Hepatocyte (in vitro differentiated cells): Measurements from ENCODE around the gene BRSK1. TPM values are rescaled to one million over a fixed set of nuclear protein-coding genes. Genes with fewer than 3 reads are reported as not detected.

ENCODE experiments used
- DNase-seq: peaks from one replicate; pipeline ENCODE4 v3.0.0-alpha.2; 2016; ENCODE audit warnings: low spot score
- H2AFZ ChIP-seq: fragments of 200-600 bp; sonication (generic); 2 replicates; pipeline ENCODE4 v1.6.0; 2016; ENCODE audit warnings: antibody characterized with exemption, mild to moderate bottlenecking
- H3K27ac ChIP-seq: fragments of 200-600 bp; sonication (generic); 2 replicates; pipeline ENCODE4 v1.5.1; 2016; ENCODE audit warnings: mild to moderate bottlenecking
- H3K27me3 ChIP-seq: fragments of 200-600 bp; sonication (generic); 2 replicates; pipeline ENCODE4 v1.6.1; 2016
- H3K36me3 ChIP-seq: fragments of 200-600 bp; sonication (generic); replicated peaks from 2 replicates; pipeline ENCODE4 v1.5.1; 2016; ENCODE audit warnings: low read depth; ENCODE audit not compliant: insufficient read depth
- H3K4me1 ChIP-seq: fragments of 200-600 bp; sonication (generic); 2 replicates; pipeline ENCODE4 v1.5.1; 2016; ENCODE audit warnings: mild to moderate bottlenecking, moderate library complexity; ENCODE audit not compliant: insufficient read depth
- H3K4me2 ChIP-seq: fragments of 200-600 bp; sonication (generic); 2 replicates; pipeline ENCODE4 v1.6.0; 2016
- H3K4me3 ChIP-seq: fragments of 200-600 bp; sonication (generic); 2 replicates; pipeline ENCODE4 v1.5.1; 2016; ENCODE audit warnings: mild to moderate bottlenecking
- H3K79me2 ChIP-seq: fragments of 200-600 bp; sonication (generic); 2 replicates; pipeline ENCODE4 v1.6.0; 2017; ENCODE audit warnings: mild to moderate bottlenecking
- H3K9me2 ChIP-seq: fragments of 200-600 bp; sonication (generic); replicated peaks from 2 replicates; pipeline ENCODE4 v1.6.0; 2017; ENCODE audit warnings: mild to moderate bottlenecking; ENCODE audit not compliant: insufficient read depth
- H3K9me3 ChIP-seq: fragments of 200-600 bp; sonication (generic); 2 replicates; pipeline ENCODE4 v1.5.1; 2016; ENCODE audit warnings: low read depth, mild to moderate bottlenecking
- H4K20me1 ChIP-seq: fragments of 200-600 bp; sonication (generic); 2 replicates; pipeline ENCODE4 v1.6.0; 2016; ENCODE audit warnings: mild to moderate bottlenecking; ENCODE audit not compliant: insufficient read depth, poor library complexity, severe bottlenecking
- EZH2 ChIP-seq: fragments of 200-600 bp; sonication (generic); IDR thresholded peaks from 2 replicates; pipeline ENCODE4 v1.6.1; 2016; ENCODE audit warnings: antibody characterized with exemption, mild to moderate bottlenecking, borderline replicate concordance
- EZH2phosphoT487 ChIP-seq: fragments of 200-600 bp; sonication (generic); IDR thresholded peaks from one replicate; pipeline ENCODE4 v1.6.1; 2018; ENCODE audit warnings: antibody characterized with exemption, mild to moderate bottlenecking, low read depth, moderate library complexity; ENCODE audit not compliant: unreplicated experiment, severe bottlenecking
- WGBS: methylation state at CpG from one replicate; pipeline ENCODE4 v1.1.6; 2016; ENCODE audit warnings: low lambda C conversion rate; ENCODE audit errors: missing lambda C conversion rate; 5-methylcytosine and 5-hydroxymethylcytosine counted together
- polyA plus RNA-seq: library from polyadenylated mRNA; unstranded; fragments of >200 nt; fragmentation: Nextera tagmentation; extraction: Ambion mirVana; gene quantifications from 2 replicates; pipeline ENCODE4 v1.2.1, GENCODE V29; 2016
- total RNA-seq: library from RNA; depleted of rRNA; stranded (reverse); fragments of >200 nt; gene quantifications from 2 replicates; pipeline ENCODE4 v1.2.3, GENCODE V29; 2014
- TF ChIP-seq, protein P1 (sequence below): fragments of 200-600 bp; sonication (generic); IDR thresholded peaks from 2 replicates; pipeline ENCODE4 v1.5.1; 2016; ENCODE audit warnings: antibody characterized with exemption, mild to moderate bottlenecking; ENCODE audit not compliant: poor library complexity

BRSK1 gene
- total and polyA plus RNA-seq, 2 experiments from 2014 or later: 2.4 to 13.2 TPM

DNA sequence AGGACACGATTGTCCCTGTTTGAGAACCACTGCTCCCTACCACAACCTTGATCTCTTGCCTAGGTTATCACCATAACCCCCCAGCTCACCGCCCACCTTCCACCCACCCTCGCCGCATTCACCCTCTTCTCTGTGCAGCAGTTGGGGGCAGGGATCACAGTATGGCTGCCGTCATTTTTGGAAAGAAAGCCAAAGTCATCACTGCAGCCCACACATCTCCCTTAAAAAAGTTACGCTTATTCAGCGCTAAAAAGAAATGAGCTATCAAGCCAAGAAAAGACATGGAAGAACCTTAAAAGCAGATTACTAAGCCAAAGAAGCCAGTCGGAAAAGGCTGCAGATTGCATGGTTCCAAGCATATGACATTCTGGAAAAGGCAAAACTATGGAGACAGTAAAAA is 14.5 kb upstream of the BRSK1 start:
- no peaks in the 10 kb centered on the region for H3K4me1 ChIP-seq
- H2AFZ ChIP-seq: no peak overlapping the region
- no peak overlapping the region for H3K27ac ChIP-seq
- TF ChIP-seq EZH2phosphoT487 (no peak), EZH2 (no peak)
- TF ChIP-seq, protein P1, sequence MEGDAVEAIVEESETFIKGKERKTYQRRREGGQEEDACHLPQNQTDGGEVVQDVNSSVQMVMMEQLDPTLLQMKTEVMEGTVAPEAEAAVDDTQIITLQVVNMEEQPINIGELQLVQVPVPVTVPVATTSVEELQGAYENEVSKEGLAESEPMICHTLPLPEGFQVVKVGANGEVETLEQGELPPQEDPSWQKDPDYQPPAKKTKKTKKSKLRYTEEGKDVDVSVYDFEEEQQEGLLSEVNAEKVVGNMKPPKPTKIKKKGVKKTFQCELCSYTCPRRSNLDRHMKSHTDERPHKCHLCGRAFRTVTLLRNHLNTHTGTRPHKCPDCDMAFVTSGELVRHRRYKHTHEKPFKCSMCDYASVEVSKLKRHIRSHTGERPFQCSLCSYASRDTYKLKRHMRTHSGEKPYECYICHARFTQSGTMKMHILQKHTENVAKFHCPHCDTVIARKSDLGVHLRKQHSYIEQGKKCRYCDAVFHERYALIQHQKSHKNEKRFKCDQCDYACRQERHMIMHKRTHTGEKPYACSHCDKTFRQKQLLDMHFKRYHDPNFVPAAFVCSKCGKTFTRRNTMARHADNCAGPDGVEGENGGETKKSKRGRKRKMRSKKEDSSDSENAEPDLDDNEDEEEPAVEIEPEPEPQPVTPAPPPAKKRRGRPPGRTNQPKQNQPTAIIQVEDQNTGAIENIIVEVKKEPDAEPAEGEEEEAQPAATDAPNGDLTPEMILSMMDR: no peak
- 98% methylated on average over 8 of the region's 8 CpGs for WGBS
- H3K79me2 ChIP-seq: no peaks in the 10 kb centered on the region
- H3K27me3 ChIP-seq: no peaks in the 10 kb centered on the region
- H3K4me3 ChIP-seq: no peak overlapping the region
- no peaks in the 10 kb centered on the region for H4K20me1 ChIP-seq
- no peak for DNase-seq
- no peak overlapping the region for H3K4me2 ChIP-seq
- H3K9me2 ChIP-seq: no peaks in the 10 kb centered on the region
- no peaks in the 10 kb centered on the region for H3K36me3 ChIP-seq
- no peaks in the 10 kb centered on the region for H3K9me3 ChIP-seq

- Histone ChIP-seq H3K4me2 (no peak overlapping the region), H3K4me1 (no peaks in the 10 kb centered on the region), H3K27me3 (no peaks in the 10 kb centered on the region), H3K4me3 (no peak overlapping the region), H3K36me3 (no peaks in the 10 kb centered on the region), H3K79me2 (no peaks in the 10 kb centered on the region), H4K20me1 (no peaks in the 10 kb centered on the region), H2AFZ (no peak overlapping the region), H3K9me3 (no peaks in the 10 kb centered on the region), H3K9me2 (no peaks in the 10 kb centered on the region), H3K27ac (no peak overlapping the region)
- no peak for DNase-seq
- WGBS: 94% methylated on average over 23 of the region's 25 CpGs
- TF ChIP-seq, protein P1: no peak
- no peak for TF ChIP-seq EZH2phosphoT487
- TF ChIP-seq EZH2: no peak
Observed at GRCh38 chr19:55270172-55270942, 13.4 kb upstream of the BRSK1 start.

GRCh38 chr19:55272142-55272541 is 11.7 kb upstream of the BRSK1 start:
- Histone ChIP-seq H3K27ac (no peak overlapping the region), H3K27me3 (no peaks in the 10 kb centered on the region), H3K79me2 (no peaks in the 10 kb centered on the region), H3K4me2 (no peak overlapping the region), H3K36me3 (no peaks in the 10 kb centered on the region), H3K4me1 (no peaks in the 10 kb centered on the region), H3K9me3 (no peaks in the 10 kb centered on the region), H3K9me2 (no peaks in the 10 kb centered on the region), H2AFZ (no peak overlapping the region), H3K4me3 (no peak overlapping the region), H4K20me1 (no peaks in the 10 kb centered on the region)
- DNase-seq: no peak
- TF ChIP-seq, protein P1: no peak
- no peak for TF ChIP-seq EZH2
- no peak for TF ChIP-seq EZH2phosphoT487
- 95% methylated on average over 18 of the region's 18 CpGs for WGBS
